Measurements from ENCODE around the gene FANCI. TPM values are rescaled to one million over a fixed set of nuclear protein-coding genes. Genes with fewer than 3 reads are reported as not detected.

FANCI gene
- total RNA-seq, 4 donors from 2014 or later, result 0.80 to 3.3 (median 2.7) TPM

DNA sequence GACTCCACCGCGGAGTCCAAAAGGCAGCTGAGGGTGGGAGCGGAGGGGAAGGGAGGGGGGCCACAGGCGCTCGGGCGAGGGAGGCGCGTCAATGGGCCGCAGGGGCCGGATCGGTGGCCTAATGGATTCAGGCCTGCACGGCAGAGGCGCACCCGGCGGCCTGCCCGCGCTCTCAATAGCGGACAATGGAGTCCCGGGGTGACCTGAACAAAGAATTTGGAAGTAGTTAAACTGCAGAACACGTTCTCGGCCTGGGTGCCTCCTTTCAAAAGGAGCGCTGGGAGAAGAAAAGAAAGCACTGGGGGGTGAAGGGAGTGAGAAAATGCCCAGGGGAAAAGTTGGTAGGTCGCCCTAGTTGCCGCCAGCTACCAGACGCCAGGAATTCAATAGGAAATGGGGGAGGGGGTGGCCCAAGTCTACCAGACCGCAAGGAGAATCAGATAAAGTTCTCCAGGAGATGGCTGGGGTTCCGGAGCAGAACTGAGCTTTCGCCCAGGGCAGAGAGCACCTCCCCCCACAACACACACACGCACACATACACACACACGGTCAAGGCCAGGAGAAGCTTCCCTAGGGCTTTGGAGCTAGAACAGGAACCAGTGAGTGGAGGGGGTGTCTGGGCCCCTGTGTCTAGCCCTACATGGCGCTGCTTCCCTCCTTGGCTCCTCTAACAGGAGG is 116.7 kb downstream of the FANCI start:
- intact Hi-C loops (cut with DNase I; ENCODE audit: low total_unique reads), result no loop called here
- H3K4me1 ChIP-seq, result peaks cover 0 to 8% of the 10 kb centered on the region in 2 donors

DNA sequence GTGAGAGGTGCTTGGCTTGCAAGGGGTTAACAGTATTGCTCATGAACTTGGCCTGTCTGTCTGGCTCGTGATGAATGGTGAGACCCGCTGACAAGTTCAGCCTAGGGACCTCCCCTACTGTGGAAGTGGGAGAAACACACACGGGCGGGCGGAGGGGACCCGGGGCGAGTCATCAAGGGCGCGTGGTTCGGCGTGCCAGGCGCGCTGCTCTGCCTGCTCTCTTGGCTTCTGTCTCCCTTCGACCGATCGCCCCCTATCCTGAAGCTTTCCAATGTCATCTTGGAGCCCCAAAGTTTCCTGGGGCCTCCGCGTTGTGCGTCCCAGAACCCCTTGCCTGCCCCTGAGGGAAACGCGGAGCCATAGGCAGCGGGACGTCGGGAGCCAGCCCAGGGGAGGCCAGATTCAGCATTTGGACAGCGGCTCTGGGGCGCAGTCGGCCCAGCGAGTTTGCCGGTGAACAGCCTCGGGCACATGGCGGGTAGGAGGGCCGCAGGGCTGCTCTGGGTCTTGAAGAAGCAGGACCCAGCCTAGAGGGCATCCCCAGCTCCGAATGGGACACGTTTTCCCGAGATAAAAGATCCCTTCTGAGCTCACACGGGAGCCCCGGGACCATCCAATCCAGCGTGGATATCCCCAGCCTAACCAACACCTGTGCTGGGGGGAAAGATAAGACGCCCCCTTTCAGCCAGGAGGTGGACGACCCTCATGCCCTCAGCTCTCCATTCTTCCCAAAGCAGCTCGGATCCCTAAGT is 117.8 kb downstream of the FANCI start:
- H3K27ac ChIP-seq, result no peak overlapping the region
- H3K4me3 ChIP-seq, result no peak overlapping the region
- no peaks in the 10 kb centered on the region for H3K36me3 ChIP-seq
- peak in 1 of 2 donors; percentile 12 for DNase-seq
- peaks cover 92 to 94% (median 92%) of the 10 kb centered on the region in 3 donors for H3K27me3 ChIP-seq
- no peaks in the 10 kb centered on the region for H3K9me3 ChIP-seq
- ATAC-seq, result peak in 1 of 2 donors; percentile 30
- intact Hi-C loops (cut with DNase I; ENCODE audit: low total_unique reads) (no loop called here), in situ Hi-C loops (cut with MboI; ENCODE audit: low sequenced_read_pairs in 4 of 4) (loop anchor here in 1 of 4 donors (5.0 kb wide), 1 partner anchor 71 kb away; no protein-coding TSS in a partner anchor)
- peaks cover 0 to 8% of the 10 kb centered on the region in 2 donors for H3K4me1 ChIP-seq
- no peak for TF ChIP-seq POLR2A (IDR thresholded peaks at IDR 0.05)
- TF ChIP-seq, protein P1, sequence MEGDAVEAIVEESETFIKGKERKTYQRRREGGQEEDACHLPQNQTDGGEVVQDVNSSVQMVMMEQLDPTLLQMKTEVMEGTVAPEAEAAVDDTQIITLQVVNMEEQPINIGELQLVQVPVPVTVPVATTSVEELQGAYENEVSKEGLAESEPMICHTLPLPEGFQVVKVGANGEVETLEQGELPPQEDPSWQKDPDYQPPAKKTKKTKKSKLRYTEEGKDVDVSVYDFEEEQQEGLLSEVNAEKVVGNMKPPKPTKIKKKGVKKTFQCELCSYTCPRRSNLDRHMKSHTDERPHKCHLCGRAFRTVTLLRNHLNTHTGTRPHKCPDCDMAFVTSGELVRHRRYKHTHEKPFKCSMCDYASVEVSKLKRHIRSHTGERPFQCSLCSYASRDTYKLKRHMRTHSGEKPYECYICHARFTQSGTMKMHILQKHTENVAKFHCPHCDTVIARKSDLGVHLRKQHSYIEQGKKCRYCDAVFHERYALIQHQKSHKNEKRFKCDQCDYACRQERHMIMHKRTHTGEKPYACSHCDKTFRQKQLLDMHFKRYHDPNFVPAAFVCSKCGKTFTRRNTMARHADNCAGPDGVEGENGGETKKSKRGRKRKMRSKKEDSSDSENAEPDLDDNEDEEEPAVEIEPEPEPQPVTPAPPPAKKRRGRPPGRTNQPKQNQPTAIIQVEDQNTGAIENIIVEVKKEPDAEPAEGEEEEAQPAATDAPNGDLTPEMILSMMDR (IDR thresholded peaks at IDR 0.05 in 4 of 5, conservative IDR thresholded peaks at IDR 0.05 in 1 of 5), result no peak

More for the DNA sequence above, 116.7 kb downstream of the FANCI start:
- Histone ChIP-seq H3K4me3 (no peak overlapping the region), H3K9me3 (no peaks in the 10 kb centered on the region), H3K27ac (no peak overlapping the region), H3K27me3 (peaks cover 90 to 92% (median 92%) of the 10 kb centered on the region in 3 donors), H3K36me3 (no peaks in the 10 kb centered on the region)
- in situ Hi-C loops (cut with MboI; ENCODE audit: low sequenced_read_pairs in 4 of 4), result loop anchor here in 1 of 4 donors (5.0 kb wide), 1 partner anchor 72 kb away; no protein-coding TSS in a partner anchor
- DNase-seq (no peak), ATAC-seq (no peak)
- TF ChIP-seq POLR2A (IDR thresholded peaks at IDR 0.05), result no peak
- TF ChIP-seq, protein P1 (IDR thresholded peaks at IDR 0.05 in 4 of 5, conservative IDR thresholded peaks at IDR 0.05 in 1 of 5), result no peak

DNA sequence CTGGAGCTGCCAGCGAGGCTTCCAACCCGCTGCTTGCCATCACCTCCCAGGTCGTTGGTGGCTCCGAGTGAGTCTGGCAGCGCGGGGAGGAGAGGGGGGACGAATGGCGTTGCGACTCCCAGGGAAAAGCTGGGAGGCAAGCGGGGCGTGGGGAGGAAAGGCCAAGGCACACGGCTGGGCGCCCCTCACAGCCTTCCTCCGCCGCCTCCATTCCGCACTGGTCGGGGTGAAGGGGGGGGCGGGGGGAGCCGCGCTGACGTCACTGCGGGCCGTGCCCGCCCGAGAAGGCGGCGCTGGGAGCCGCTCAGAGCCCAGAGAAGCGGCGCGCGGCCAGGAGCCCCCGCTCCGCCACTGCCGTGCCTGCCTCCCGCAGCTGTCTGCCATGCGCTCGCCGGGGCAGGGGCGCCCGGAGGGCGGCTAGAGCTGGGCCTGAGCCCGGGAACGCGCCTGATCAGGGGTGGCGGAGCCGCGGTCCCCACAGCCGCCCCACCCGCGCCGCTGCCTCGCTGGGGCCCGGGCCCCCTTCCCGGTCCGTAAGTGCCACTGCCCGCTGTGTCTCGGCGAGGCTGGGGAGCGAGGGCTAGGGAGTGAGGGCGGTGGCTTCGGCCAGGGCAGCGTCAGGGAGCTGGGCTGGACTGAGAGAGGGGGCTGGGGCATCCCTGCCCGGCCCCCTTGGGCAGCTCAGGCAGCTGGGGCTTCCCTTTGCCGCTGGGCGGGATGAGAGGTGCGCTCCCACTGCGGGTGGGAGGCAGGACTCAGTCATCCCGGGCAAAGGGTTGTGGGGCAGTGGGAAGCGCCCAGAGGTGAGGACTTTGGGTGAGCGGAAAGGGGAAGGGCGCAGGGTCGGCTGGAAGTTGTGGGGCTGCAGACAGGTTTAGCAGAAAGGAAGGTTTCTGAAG is 118.7 kb downstream of the FANCI start:
- in situ Hi-C loops (cut with MboI; ENCODE audit: low sequenced_read_pairs in 4 of 4), result loop anchor here in 1 of 4 donors (5.0 kb wide), 1 partner anchor 70 kb away; no protein-coding TSS in a partner anchor
- H3K36me3 ChIP-seq, result no peaks in the 10 kb centered on the region
- no peak overlapping the region for H3K27ac ChIP-seq
- no peak overlapping the region for H3K4me3 ChIP-seq
- H3K27me3 ChIP-seq, result peaks cover 92 to 95% (median 94%) of the 10 kb centered on the region in 3 donors
- TF ChIP-seq POLR2A (IDR thresholded peaks at IDR 0.05), result no peak
- TF ChIP-seq, protein P1 (IDR thresholded peaks at IDR 0.05 in 4 of 5, conservative IDR thresholded peaks at IDR 0.05 in 1 of 5), result no peak
- intact Hi-C loops (cut with DNase I; ENCODE audit: low total_unique reads), result no loop called here
- H3K9me3 ChIP-seq, result no peaks in the 10 kb centered on the region
- DNase-seq (no peak), ATAC-seq (no peak)
- peaks cover 0 to 12% of the 10 kb centered on the region in 2 donors for H3K4me1 ChIP-seq

DNA sequence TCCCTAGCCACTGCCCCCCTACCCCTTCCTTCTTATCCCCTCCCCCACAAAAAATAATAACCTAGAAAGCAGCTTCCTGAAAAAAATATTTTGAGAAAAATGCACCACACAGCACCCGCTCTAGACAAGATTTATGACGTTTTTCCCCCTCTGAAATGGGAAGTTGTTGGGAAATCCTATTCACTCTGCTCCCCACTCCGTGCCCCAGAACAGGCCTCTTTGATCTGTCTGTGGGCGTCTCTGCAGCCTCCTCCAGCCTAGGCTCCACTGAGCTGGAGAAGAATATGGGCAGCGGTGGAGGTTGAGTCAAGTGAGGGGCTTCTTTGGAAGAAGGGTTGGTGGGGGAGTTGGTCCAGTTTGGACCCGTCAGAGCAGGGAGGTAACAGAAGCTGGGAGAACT is 119.4 kb downstream of the FANCI start:
- no peak for DNase-seq
- intact Hi-C loops (cut with DNase I; ENCODE audit: low total_unique reads), result no loop called here

More for the DNA sequence above, 119.4 kb downstream of the FANCI start:
- peaks cover 0 to 13% of the 10 kb centered on the region in 2 donors for H3K4me1 ChIP-seq
- H3K9me3 ChIP-seq, result no peaks in the 10 kb centered on the region
- TF ChIP-seq, protein P1 (IDR thresholded peaks at IDR 0.05 in 4 of 5, conservative IDR thresholded peaks at IDR 0.05 in 1 of 5), result no peak
- no peak for TF ChIP-seq POLR2A (IDR thresholded peaks at IDR 0.05)
- H3K4me3 ChIP-seq, result no peak overlapping the region
- in situ Hi-C loops (cut with MboI; ENCODE audit: low sequenced_read_pairs in 4 of 4), result loop anchor here in 1 of 4 donors (5.0 kb wide), 1 partner anchor 69 kb away; no protein-coding TSS in a partner anchor
- H3K27ac ChIP-seq, result no peak overlapping the region
- no peak for ATAC-seq
- peaks cover 92 to 95% (median 94%) of the 10 kb centered on the region in 3 donors for H3K27me3 ChIP-seq
- no peaks in the 10 kb centered on the region for H3K36me3 ChIP-seq

Measured in gastrocnemius medialis (tissue), 4 donors.